Measurements from ENCODE around the gene LIPG. TPM values are rescaled to one million over a fixed set of nuclear protein-coding genes. Genes with fewer than 3 reads are reported as not detected.
"Not testable (repeated sequence)": the region's sequence is repeated elsewhere in the genome, so short reads cannot be mapped to it uniquely, and the experiment has no call there.

LIPG gene
- polyA plus RNA-seq, 4 donors: 1.9 to 33.0 (median 17.8) TPM

GRCh38 chr18:49520661-49521145 is 41.2 kb upstream of the LIPG start:
- FAIRE-seq: no peak

GRCh38 chr18:49521216-49521835 is 40.5 kb upstream of the LIPG start:
- Histone ChIP-seq H3K9me3 (ENCODE audit: control insufficient read depth in 2 of 2, insufficient read depth in 1 of 2, low read depth in 1 of 2, low read length in 1 of 2) (no peaks in the 10 kb centered on the region), H3K27me3 (ENCODE audit: control insufficient read depth in 3 of 3, insufficient read depth in 3 of 3, low read length in 3 of 3) (peaks cover 0 to 4% (median 0%) of the 10 kb centered on the region in 3 donors), H3K4me1 (ENCODE audit: control insufficient read depth in 3 of 3, insufficient read depth in 2 of 3, low read depth in 1 of 3, low read length in 2 of 3) (no peaks in the 10 kb centered on the region), H3K36me3 (ENCODE audit: control insufficient read depth in 3 of 3, insufficient read depth in 2 of 3, low read depth in 1 of 3, low read length in 3 of 3) (no peaks in the 10 kb centered on the region), H3K27ac (ENCODE audit: low read depth in 1 of 3, low read length in 2 of 3) (no peak overlapping the region), H3K4me3 (ENCODE audit: low read depth in 1 of 3, low read length in 3 of 3) (no peak overlapping the region)
- DNase-seq: no peak
- 84 to 96% (median 88%) methylated on average over 7 of the region's 7 CpGs for WGBS, 3 donors
- no peak for FAIRE-seq

More at GRCh38 chr18:49520661-49521145, 41.2 kb upstream of the LIPG start:
- Histone ChIP-seq H3K4me3 (ENCODE audit: low read depth in 1 of 3, low read length in 3 of 3) (no peak overlapping the region), H3K9me3 (ENCODE audit: control insufficient read depth in 2 of 2, insufficient read depth in 1 of 2, low read depth in 1 of 2, low read length in 1 of 2) (no peaks in the 10 kb centered on the region), H3K4me1 (ENCODE audit: control insufficient read depth in 3 of 3, insufficient read depth in 2 of 3, low read depth in 1 of 3, low read length in 2 of 3) (no peaks in the 10 kb centered on the region), H3K36me3 (ENCODE audit: control insufficient read depth in 3 of 3, insufficient read depth in 2 of 3, low read depth in 1 of 3, low read length in 3 of 3) (no peaks in the 10 kb centered on the region), H3K27ac (ENCODE audit: low read depth in 1 of 3, low read length in 2 of 3) (no peak overlapping the region), H3K27me3 (ENCODE audit: control insufficient read depth in 3 of 3, insufficient read depth in 3 of 3, low read length in 3 of 3) (peaks cover 0 to 4% (median 0%) of the 10 kb centered on the region in 3 donors)
- DNase-seq: no peak
- 74 to 77% (median 76%) methylated on average over 2 of the region's 2 CpGs for whole genome bisulfite sequencing, 3 donors

GRCh38 chr18:49523580-49524093 is 38.2 kb upstream of the LIPG start:
- DNase-seq; H3K36me3 ChIP-seq (ENCODE audit: control insufficient read depth in 3 of 3, insufficient read depth in 2 of 3, low read depth in 1 of 3, low read length in 3 of 3); H3K27ac ChIP-seq (ENCODE audit: low read depth in 1 of 3, low read length in 2 of 3); H3K4me1 ChIP-seq (ENCODE audit: control insufficient read depth in 3 of 3, insufficient read depth in 2 of 3, low read depth in 1 of 3, low read length in 2 of 3); H3K27me3 ChIP-seq (ENCODE audit: control insufficient read depth in 3 of 3, insufficient read depth in 3 of 3, low read length in 3 of 3); H3K9me3 ChIP-seq (ENCODE audit: control insufficient read depth in 2 of 2, insufficient read depth in 1 of 2, low read depth in 1 of 2, low read length in 1 of 2); H3K4me3 ChIP-seq (ENCODE audit: low read depth in 1 of 3, low read length in 3 of 3); FAIRE-seq: not testable (repeated sequence)
- 94 to 96% (median 94%) methylated on average over 7 of the region's 7 CpGs for WGBS, 3 donors

- DNase-seq (no peak), FAIRE-seq (no peak)
- H3K27me3 ChIP-seq (ENCODE audit: control insufficient read depth in 3 of 3, insufficient read depth in 3 of 3, low read length in 3 of 3): no peaks in the 10 kb centered on the region
- no peak overlapping the region for H3K4me3 ChIP-seq (ENCODE audit: low read depth in 1 of 3, low read length in 3 of 3)
- WGBS, 3 donors: 91 to 100% (median 94%) methylated on average over 2 of the region's 2 CpGs
- H3K36me3 ChIP-seq (ENCODE audit: control insufficient read depth in 3 of 3, insufficient read depth in 2 of 3, low read depth in 1 of 3, low read length in 3 of 3): no peaks in the 10 kb centered on the region
- H3K4me1 ChIP-seq (ENCODE audit: control insufficient read depth in 3 of 3, insufficient read depth in 2 of 3, low read depth in 1 of 3, low read length in 2 of 3): peaks cover 0 to 1% (median 0%) of the 10 kb centered on the region in 3 donors
- no peak overlapping the region for H3K27ac ChIP-seq (ENCODE audit: low read depth in 1 of 3, low read length in 2 of 3)
- no peaks in the 10 kb centered on the region for H3K9me3 ChIP-seq (ENCODE audit: control insufficient read depth in 2 of 2, insufficient read depth in 1 of 2, low read depth in 1 of 2, low read length in 1 of 2)
These were observed 37.5 kb upstream of the LIPG start for GRCh38 chr18:49524349-49524748.

GRCh38 chr18:49524951-49525350 is 36.9 kb upstream of the LIPG start:
- no peak overlapping the region for H3K27ac ChIP-seq (ENCODE audit: low read depth in 1 of 3, low read length in 2 of 3)
- DNase-seq (no peak), FAIRE-seq (no peak)
- no peaks in the 10 kb centered on the region for H3K9me3 ChIP-seq (ENCODE audit: control insufficient read depth in 2 of 2, insufficient read depth in 1 of 2, low read depth in 1 of 2, low read length in 1 of 2)
- peaks cover 0 to 7% (median 0%) of the 10 kb centered on the region in 3 donors for H3K4me1 ChIP-seq (ENCODE audit: control insufficient read depth in 3 of 3, insufficient read depth in 2 of 3, low read depth in 1 of 3, low read length in 2 of 3)
- no peak overlapping the region for H3K4me3 ChIP-seq (ENCODE audit: low read depth in 1 of 3, low read length in 3 of 3)
- H3K27me3 ChIP-seq (ENCODE audit: control insufficient read depth in 3 of 3, insufficient read depth in 3 of 3, low read length in 3 of 3): no peaks in the 10 kb centered on the region
- 95 to 100% (median 99%) methylated on average over 2 of the region's 2 CpGs for WGBS, 3 donors
- no peaks in the 10 kb centered on the region for H3K36me3 ChIP-seq (ENCODE audit: control insufficient read depth in 3 of 3, insufficient read depth in 2 of 3, low read depth in 1 of 3, low read length in 3 of 3)

- Histone ChIP-seq H3K4me1 (ENCODE audit: control insufficient read depth in 3 of 3, insufficient read depth in 2 of 3, low read depth in 1 of 3, low read length in 2 of 3) (peaks cover 0 to 10% (median 0%) of the 10 kb centered on the region in 3 donors), H3K9me3 (ENCODE audit: control insufficient read depth in 2 of 2, insufficient read depth in 1 of 2, low read depth in 1 of 2, low read length in 1 of 2) (no peaks in the 10 kb centered on the region), H3K4me3 (ENCODE audit: low read depth in 1 of 3, low read length in 3 of 3) (no peak overlapping the region), H3K27ac (ENCODE audit: low read depth in 1 of 3, low read length in 2 of 3) (no peak overlapping the region), H3K36me3 (ENCODE audit: control insufficient read depth in 3 of 3, insufficient read depth in 2 of 3, low read depth in 1 of 3, low read length in 3 of 3) (no peaks in the 10 kb centered on the region), H3K27me3 (ENCODE audit: control insufficient read depth in 3 of 3, insufficient read depth in 3 of 3, low read length in 3 of 3) (no peaks in the 10 kb centered on the region)
- no peak for FAIRE-seq
- no peak for DNase-seq
- WGBS, 3 donors: 92 to 100% (median 95%) methylated on average over 2 of the region's 2 CpGs
These were observed 35.9 kb upstream of the LIPG start for GRCh38 chr18:49525981-49526380.

- peaks cover 0 to 10% (median 0%) of the 10 kb centered on the region in 3 donors for H3K4me1 ChIP-seq (ENCODE audit: control insufficient read depth in 3 of 3, insufficient read depth in 2 of 3, low read depth in 1 of 3, low read length in 2 of 3)
- no peaks in the 10 kb centered on the region for H3K9me3 ChIP-seq (ENCODE audit: control insufficient read depth in 2 of 2, insufficient read depth in 1 of 2, low read depth in 1 of 2, low read length in 1 of 2)
- no peak overlapping the region for H3K27ac ChIP-seq (ENCODE audit: low read depth in 1 of 3, low read length in 2 of 3)
- 37 to 57% (median 45%) methylated on average over 8 of the region's 8 CpGs for WGBS, 3 donors
- no peak for FAIRE-seq
- H3K36me3 ChIP-seq (ENCODE audit: control insufficient read depth in 3 of 3, insufficient read depth in 2 of 3, low read depth in 1 of 3, low read length in 3 of 3): no peaks in the 10 kb centered on the region
- DNase-seq: no peak
- H3K4me3 ChIP-seq (ENCODE audit: low read depth in 1 of 3, low read length in 3 of 3): no peak overlapping the region
- H3K27me3 ChIP-seq (ENCODE audit: control insufficient read depth in 3 of 3, insufficient read depth in 3 of 3, low read length in 3 of 3): no peaks in the 10 kb centered on the region
These were observed 34.1 kb upstream of the LIPG start for GRCh38 chr18:49527631-49528327.

- FAIRE-seq: no peak
- Histone ChIP-seq H3K36me3 (ENCODE audit: control insufficient read depth in 3 of 3, insufficient read depth in 2 of 3, low read depth in 1 of 3, low read length in 3 of 3) (no peaks in the 10 kb centered on the region), H3K4me3 (ENCODE audit: low read depth in 1 of 3, low read length in 3 of 3) (no peak overlapping the region), H3K4me1 (ENCODE audit: control insufficient read depth in 3 of 3, insufficient read depth in 2 of 3, low read depth in 1 of 3, low read length in 2 of 3) (peaks cover 0 to 10% (median 0%) of the 10 kb centered on the region in 3 donors), H3K27me3 (ENCODE audit: control insufficient read depth in 3 of 3, insufficient read depth in 3 of 3, low read length in 3 of 3) (no peaks in the 10 kb centered on the region), H3K27ac (ENCODE audit: low read depth in 1 of 3, low read length in 2 of 3) (peak overlapping the region in 1 of 3 donors; percentile 49), H3K9me3 (ENCODE audit: control insufficient read depth in 2 of 2, insufficient read depth in 1 of 2, low read depth in 1 of 2, low read length in 1 of 2) (no peaks in the 10 kb centered on the region)
- 16 to 50% (median 31%) methylated on average over 3 of the region's 3 CpGs for WGBS, 3 donors
- peak; percentile 34 to 40 for DNase-seq
These were observed 32.3 kb upstream of the LIPG start for GRCh38 chr18:49529596-49529995.

All from small intestine (tissue), 7 donors.